Activated CD4-positive, alpha-beta T cell treated with anti-CD3 and anti-CD28 coated beads for 36 hours (primary cell): ENCODE measurements around the gene ANKRD29. TPM values are rescaled to one million over a fixed set of nuclear protein-coding genes. Genes with fewer than 3 reads are reported as not detected.

Experiments
- ATAC-seq: fragments of 200-7000 bp; cut with Tn5 transposase; one replicate; pipeline ENCODE4 v1.10.0; 2021; ENCODE audit warnings: mild to moderate bottlenecking, moderate library complexity
- CTCF ChIA-PET: fragments of 350-600 bp; sonication (Branson Sonifier 250); formaldehyde crosslinking; loops from one replicate; lab custom pipeline; 2021; ENCODE audit warnings: antibody characterized with exemption; lab: Charles Lee
- POLR2A ChIA-PET: fragments of 350-600 bp; sonication (Branson Sonifier 250); formaldehyde crosslinking; loops from one replicate; lab custom pipeline; 2021; ENCODE audit warnings: antibody characterized with exemption, inconsistent platforms; lab: Charles Lee
- DNase-seq: peaks from one replicate; pipeline ENCODE4 v3.0.0-alpha.2; 2020
- H3K27ac Mint-ChIP-seq: one replicate; pipeline ENCODE4 v1.8.0; 2021; ENCODE audit warnings: mixed read lengths
- H3K27me3 Mint-ChIP-seq: one replicate; pipeline ENCODE4 v1.8.0; 2021; ENCODE audit warnings: mixed read lengths
- H3K36me3 Mint-ChIP-seq: one replicate; pipeline ENCODE4 v1.8.0; 2021; ENCODE audit warnings: low read depth, mixed read lengths
- H3K4me1 Mint-ChIP-seq: one replicate; pipeline ENCODE4 v1.8.0; 2021; ENCODE audit warnings: mixed read lengths
- H3K4me3 Mint-ChIP-seq: one replicate; pipeline ENCODE4 v1.8.0; 2021; ENCODE audit warnings: mild to moderate bottlenecking, moderate library complexity, mixed read lengths
- H3K9me3 Mint-ChIP-seq: one replicate; pipeline ENCODE4 v1.8.0; 2021; ENCODE audit warnings: low read depth, mixed read lengths
- intact Hi-C, 2 experiments: fragments of 100-400 bp; cut with DNase I in 1 of 2; cut with micrococcal nuclease in 1 of 2; formaldehyde crosslinking; loops; one replicate each; pipeline versions ENCODE4 v1.14.2 to v1.15.1; 2022 to 2024; cut with DNase I, micrococcal nuclease
- total RNA-seq, 2 experiments: library from RNA; stranded (reverse); gene quantifications; one replicate each; pipeline ENCODE4 v1.2.3, GENCODE V29; 2021

ANKRD29 gene
- total RNA-seq, 2 experiments from 2014 or later: 0.21 TPM

- peaks cover 21% of the 10 kb centered on the region for H3K4me1 Mint-ChIP-seq
- no peak overlapping the region for H3K4me3 Mint-ChIP-seq
- no peak overlapping the region for H3K27ac Mint-ChIP-seq
- intact Hi-C loops: no loop called here
- no peaks in the 10 kb centered on the region for H3K36me3 Mint-ChIP-seq
- no peak for ATAC-seq
- ChIA-PET POLR2A (no interaction called here), CTCF (interaction anchor here (1.1 to 2.4 kb wide), 2 partner anchors 13 to 38 kb away, joined by 3 to 8 read pairs; no protein-coding TSS in a partner anchor)
- peaks cover 18% of the 10 kb centered on the region for H3K27me3 Mint-ChIP-seq
- no peaks in the 10 kb centered on the region for H3K9me3 Mint-ChIP-seq
- DNase-seq: no peak
Measured at GRCh38 chr18:23664674-23665073, 2.0 kb upstream of the ANKRD29 start.

DNA sequence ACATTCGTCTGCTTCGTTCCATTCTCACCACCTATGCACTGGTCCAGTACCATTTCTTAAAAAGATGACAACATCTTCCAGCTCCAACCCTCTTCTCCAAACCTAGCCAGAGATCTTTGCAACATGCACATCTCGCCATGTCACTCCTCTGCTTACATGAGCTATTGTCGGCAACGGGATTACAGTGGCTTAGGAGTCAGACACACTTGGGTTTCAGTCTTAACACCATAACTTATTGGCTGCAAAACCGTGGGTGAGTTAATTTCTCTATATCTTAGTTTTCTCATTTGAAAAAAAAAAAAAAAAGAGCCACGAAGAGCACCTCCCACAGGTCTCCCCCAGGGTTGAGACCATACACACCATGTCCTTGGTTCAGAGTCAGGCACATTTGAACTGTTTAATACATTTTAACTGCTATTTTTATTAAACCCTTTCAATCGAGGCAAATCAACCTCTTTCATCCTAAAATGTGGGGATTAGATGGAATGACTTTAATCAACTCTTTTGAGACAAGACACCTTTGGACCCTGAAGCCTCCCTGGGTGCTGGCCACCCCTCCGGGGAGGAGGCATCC lies 889 bp downstream of the ANKRD29 start:
- peak; percentile 10 for DNase-seq
- POLR2A ChIA-PET: no interaction called here
- Mint-ChIP-seq H3K9me3 (no peaks in the 10 kb centered on the region), H3K27ac (peak overlapping the region; percentile 26), H3K4me1 (peaks cover 21% of the 10 kb centered on the region), H3K27me3 (peaks cover 20% of the 10 kb centered on the region), H3K4me3 (peak overlapping the region; percentile 60), H3K36me3 (no peaks in the 10 kb centered on the region)
- CTCF ChIA-PET: interaction anchor here (0.6 to 1.5 kb wide), 5 partner anchors 12 to 77 kb away, joined by 3 to 4 read pairs (median 3); no protein-coding TSS in a partner anchor
- ATAC-seq: peak; percentile 67
- intact Hi-C loops: no loop called here

- H3K9me3 Mint-ChIP-seq: no peaks in the 10 kb centered on the region
- peaks cover 20% of the 10 kb centered on the region for H3K27me3 Mint-ChIP-seq
Measured at GRCh38 chr18:23658285-23658684, 4.4 kb downstream of the ANKRD29 start.

DNA sequence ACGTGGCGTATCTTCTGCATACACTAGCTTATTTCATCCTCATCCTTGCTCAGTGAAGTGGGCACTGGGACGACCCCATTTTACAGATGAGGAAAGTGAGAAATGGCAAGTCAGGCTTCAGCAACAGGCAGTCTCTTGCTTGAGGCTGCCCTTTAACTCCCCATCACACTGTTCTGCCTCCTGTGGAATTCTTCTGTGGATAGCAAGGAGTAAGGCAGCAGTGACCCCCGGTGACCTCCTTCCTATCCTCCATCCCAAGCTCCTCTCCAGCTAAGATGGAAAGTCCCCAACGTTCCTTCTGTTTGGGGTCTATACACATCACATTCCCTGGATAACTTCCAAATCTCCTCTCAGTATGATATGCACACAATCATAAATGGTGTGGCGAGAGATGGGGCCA lies 10.5 kb downstream of the ANKRD29 start:
- no peaks in the 10 kb centered on the region for H3K27me3 Mint-ChIP-seq
- DNase-seq (no peak), ATAC-seq (no peak)
- H3K36me3 Mint-ChIP-seq: no peaks in the 10 kb centered on the region
- ChIA-PET CTCF (interaction anchor here (0.6 to 1.8 kb wide), 3 partner anchors 11 to 29 kb away, joined by 3 to 6 read pairs (median 5); no protein-coding TSS in a partner anchor), POLR2A (interaction anchor here (0.9 to 1.2 kb wide), 2 partner anchors 11 to 51 kb away, joined by 3 to 5 read pairs; no protein-coding TSS in a partner anchor)
- no peak overlapping the region for H3K4me3 Mint-ChIP-seq
- intact Hi-C loops: no loop called here
- H3K27ac Mint-ChIP-seq: no peak overlapping the region
- H3K9me3 Mint-ChIP-seq: no peaks in the 10 kb centered on the region
- no peaks in the 10 kb centered on the region for H3K4me1 Mint-ChIP-seq

More at GRCh38 chr18:23658285-23658684, 4.4 kb downstream of the ANKRD29 start:
- intact Hi-C loops: no loop called here
- peaks cover 19% of the 10 kb centered on the region for H3K4me1 Mint-ChIP-seq
- H3K27ac Mint-ChIP-seq: no peak overlapping the region
- no peak for ATAC-seq
- no peak overlapping the region for H3K4me3 Mint-ChIP-seq
- H3K36me3 Mint-ChIP-seq: no peaks in the 10 kb centered on the region
- no peak for DNase-seq
- ChIA-PET CTCF (interaction anchor here (1.1 kb wide), 1 partner anchor 105 kb away, joined by 3 read pairs; no protein-coding TSS in a partner anchor), POLR2A (no interaction called here)

- CTCF ChIA-PET: interaction anchor here (0.5 to 1.8 kb wide), 5 partner anchors 10 to 1874 kb away, joined by 3 to 6 read pairs (median 3); no protein-coding TSS in a partner anchor
- DNase-seq (no peak), ATAC-seq (no peak)
- intact Hi-C loops: no loop called here
- no peaks in the 10 kb centered on the region for H3K27me3 Mint-ChIP-seq
- H3K27ac Mint-ChIP-seq: no peak overlapping the region
- H3K4me1 Mint-ChIP-seq: no peaks in the 10 kb centered on the region
- POLR2A ChIA-PET: interaction anchor here (0.9 kb wide), 1 partner anchor 10 kb away, joined by 3 read pairs; no protein-coding TSS in a partner anchor
- H3K36me3 Mint-ChIP-seq: no peaks in the 10 kb centered on the region
- no peak overlapping the region for H3K4me3 Mint-ChIP-seq
- no peaks in the 10 kb centered on the region for H3K9me3 Mint-ChIP-seq
Measured at GRCh38 chr18:23650968-23651927, 11.5 kb downstream of the ANKRD29 start.

DNA sequence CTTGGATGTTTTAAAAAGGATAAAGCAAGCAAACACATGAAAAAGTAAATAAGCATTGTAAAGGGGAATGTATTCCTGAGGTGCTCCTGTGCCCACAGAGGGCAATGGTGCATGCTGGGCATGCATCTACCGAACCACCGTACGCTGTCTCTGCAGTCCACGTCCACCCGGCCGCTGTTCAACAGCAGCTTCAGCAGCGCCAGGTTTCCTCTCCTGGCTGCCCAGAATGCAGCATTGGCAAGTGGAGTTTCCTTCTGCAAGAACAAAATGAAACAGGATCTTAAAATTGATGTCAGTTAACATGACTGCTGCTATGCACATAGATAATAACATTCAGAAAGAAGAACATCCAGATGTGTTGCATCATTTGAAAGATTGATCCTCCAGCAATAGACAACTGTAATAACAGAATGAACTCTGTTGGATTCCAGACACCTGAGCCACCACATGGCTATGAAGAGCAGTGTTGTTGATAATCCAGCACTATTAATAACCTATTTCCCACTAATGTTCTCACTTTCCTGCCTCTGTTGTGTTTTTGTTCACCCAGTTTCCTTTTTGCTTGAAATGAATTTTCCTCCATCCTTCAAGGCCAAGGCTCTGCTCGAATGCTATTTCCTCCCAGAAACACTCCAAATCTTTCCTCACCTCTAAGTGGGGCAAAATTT lies 13.6 kb downstream of the ANKRD29 start:
- POLR2A ChIA-PET: no interaction called here
- H3K27ac Mint-ChIP-seq: no peak overlapping the region
- DNase-seq (no peak), ATAC-seq (no peak)
- H3K4me1 Mint-ChIP-seq: no peaks in the 10 kb centered on the region
- H3K4me3 Mint-ChIP-seq: no peak overlapping the region
- H3K27me3 Mint-ChIP-seq: no peaks in the 10 kb centered on the region
- CTCF ChIA-PET: interaction anchor here (1.0 kb wide), 2 partner anchors 12 to 53 kb away, joined by 3 to 4 read pairs; no protein-coding TSS in a partner anchor
- intact Hi-C loops: no loop called here
- no peaks in the 10 kb centered on the region for H3K9me3 Mint-ChIP-seq
- no peaks in the 10 kb centered on the region for H3K36me3 Mint-ChIP-seq

GRCh38 chr18:23648456-23648855 lies 14.3 kb downstream of the ANKRD29 start:
- ChIA-PET POLR2A (no interaction called here), CTCF (interaction anchor here (1.5 kb wide), 1 partner anchor 55 kb away, joined by 3 read pairs; no protein-coding TSS in a partner anchor)

GRCh38 chr18:23646282-23646681 lies 16.4 kb downstream of the ANKRD29 start:
- H3K4me3 Mint-ChIP-seq: no peak overlapping the region
- no peak for DNase-seq
- no peaks in the 10 kb centered on the region for H3K4me1 Mint-ChIP-seq
- ATAC-seq: no peak
- no peak overlapping the region for H3K27ac Mint-ChIP-seq
- POLR2A ChIA-PET: no interaction called here
- intact Hi-C loops: no loop called here
- CTCF ChIA-PET: no interaction called here
- H3K27me3 Mint-ChIP-seq: no peaks in the 10 kb centered on the region
- no peaks in the 10 kb centered on the region for H3K36me3 Mint-ChIP-seq
- H3K9me3 Mint-ChIP-seq: no peaks in the 10 kb centered on the region

More at GRCh38 chr18:23648456-23648855, 14.3 kb downstream of the ANKRD29 start:
- no peaks in the 10 kb centered on the region for H3K36me3 Mint-ChIP-seq
- H3K4me3 Mint-ChIP-seq: no peak overlapping the region
- ATAC-seq: no peak
- no peaks in the 10 kb centered on the region for H3K27me3 Mint-ChIP-seq
- intact Hi-C loops: no loop called here
- H3K27ac Mint-ChIP-seq: no peak overlapping the region
- H3K9me3 Mint-ChIP-seq: no peaks in the 10 kb centered on the region
- no peak for DNase-seq
- H3K4me1 Mint-ChIP-seq: no peaks in the 10 kb centered on the region

DNA sequence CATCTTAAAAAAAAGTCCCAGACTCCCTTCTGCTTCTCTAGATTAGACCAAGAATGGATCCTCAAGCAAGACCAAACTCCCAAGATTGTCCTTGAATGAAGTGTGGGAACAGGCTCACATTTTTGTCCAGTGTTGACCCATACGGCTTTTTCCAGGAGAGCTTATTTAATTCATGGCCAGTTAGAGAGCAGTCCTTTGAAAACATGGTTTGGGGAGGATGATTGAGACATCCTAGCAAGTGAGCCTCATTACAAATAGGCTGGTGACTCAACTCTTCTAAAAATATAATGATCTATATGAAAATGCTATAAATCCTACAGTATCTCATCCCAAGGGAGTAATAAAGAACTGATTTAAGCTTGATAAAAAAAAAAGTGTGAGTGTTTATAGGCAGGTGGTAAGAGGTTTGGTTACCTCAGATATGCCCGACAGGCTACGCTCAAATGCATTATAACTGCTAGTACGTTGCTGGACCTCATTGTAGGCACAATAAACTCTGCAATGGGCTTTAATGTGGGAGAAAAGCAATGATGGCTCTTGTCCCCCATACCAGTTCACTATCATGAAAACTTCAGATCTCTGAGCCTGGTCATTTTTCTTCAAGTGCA lies 17.0 kb downstream of the ANKRD29 start:
- DNase-seq (no peak), ATAC-seq (no peak)
- no peak overlapping the region for H3K27ac Mint-ChIP-seq
- no peaks in the 10 kb centered on the region for H3K27me3 Mint-ChIP-seq
- H3K4me1 Mint-ChIP-seq: no peaks in the 10 kb centered on the region
- ChIA-PET POLR2A (no interaction called here), CTCF (no interaction called here)
- intact Hi-C loops: no loop called here
- no peak overlapping the region for H3K4me3 Mint-ChIP-seq
- H3K36me3 Mint-ChIP-seq: no peaks in the 10 kb centered on the region
- no peaks in the 10 kb centered on the region for H3K9me3 Mint-ChIP-seq

GRCh38 chr18:23643815-23644490 lies 18.8 kb downstream of the ANKRD29 start:
- POLR2A ChIA-PET: no interaction called here
- no peak overlapping the region for H3K4me3 Mint-ChIP-seq
- H3K27ac Mint-ChIP-seq: no peak overlapping the region
- CTCF ChIA-PET: interaction anchor here (0.7 kb wide), 1 partner anchor 59 kb away, joined by 3 read pairs; no protein-coding TSS in a partner anchor
- ATAC-seq (no peak), DNase-seq (no peak)
- intact Hi-C loops: no loop called here
- H3K4me1 Mint-ChIP-seq: no peaks in the 10 kb centered on the region
- no peaks in the 10 kb centered on the region for H3K9me3 Mint-ChIP-seq
- H3K27me3 Mint-ChIP-seq: no peaks in the 10 kb centered on the region
- no peaks in the 10 kb centered on the region for H3K36me3 Mint-ChIP-seq
